Measurements from ENCODE around the gene OR14K1.
"Not testable (repeated sequence)": the region's sequence is repeated elsewhere in the genome, so short reads cannot be mapped to it uniquely, and the experiment has no call there.

The OR14K1 gene, protein sequence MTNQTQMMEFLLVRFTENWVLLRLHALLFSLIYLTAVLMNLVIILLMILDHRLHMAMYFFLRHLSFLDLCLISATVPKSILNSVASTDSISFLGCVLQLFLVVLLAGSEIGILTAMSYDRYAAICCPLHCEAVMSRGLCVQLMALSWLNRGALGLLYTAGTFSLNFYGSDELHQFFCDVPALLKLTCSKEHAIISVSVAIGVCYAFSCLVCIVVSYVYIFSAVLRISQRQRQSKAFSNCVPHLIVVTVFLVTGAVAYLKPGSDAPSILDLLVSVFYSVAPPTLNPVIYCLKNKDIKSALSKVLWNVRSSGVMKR

DNA sequence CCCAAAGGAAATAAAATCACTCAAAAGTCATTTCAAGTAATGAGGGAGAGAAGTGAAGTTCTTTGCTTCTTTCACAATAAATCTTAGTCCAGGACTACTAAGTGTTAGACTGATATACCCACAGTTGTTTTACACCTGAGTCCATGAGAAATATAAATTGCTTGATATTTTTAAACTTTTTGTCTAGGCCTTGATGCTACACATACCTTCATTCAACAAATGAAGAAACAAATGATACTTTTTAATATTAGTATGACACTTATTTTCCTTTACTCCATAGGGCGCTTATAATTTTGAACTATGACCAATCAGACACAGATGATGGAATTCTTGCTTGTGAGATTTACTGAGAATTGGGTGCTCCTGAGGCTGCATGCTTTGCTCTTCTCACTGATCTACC lies at the start of gene OR14K1:
OR14K1 (plus strand) TSS at position 301 of the 400 bp plus-strand sequence; CDS start at position 301, 0 bp downstream.
- no peak for DNase-seq

DNA sequence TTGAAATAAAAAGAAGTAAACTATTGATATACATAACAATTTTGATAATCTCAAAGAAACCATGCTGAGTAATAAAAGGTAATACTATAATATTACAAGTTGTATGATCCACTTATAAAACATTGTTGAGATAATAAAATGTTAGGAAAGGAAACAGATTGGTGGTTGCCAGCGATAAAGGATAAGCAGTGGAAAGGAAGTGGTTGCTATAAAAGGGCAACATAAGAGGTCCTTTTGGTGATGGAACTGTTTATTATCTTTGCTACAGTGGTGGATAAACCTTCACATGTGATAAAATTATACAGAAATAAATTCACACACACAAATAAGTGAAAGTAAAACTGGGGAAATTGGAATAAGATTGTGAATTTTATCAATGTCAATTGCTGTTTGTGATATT lies 37.1 kb upstream of the OR14K1 start:
- no peak for DNase-seq

- not testable (repeated sequence) for DNase-seq
These were observed 27.7 kb upstream of the OR14K1 start for GRCh38 chr1:247710681-247711080.

DNA sequence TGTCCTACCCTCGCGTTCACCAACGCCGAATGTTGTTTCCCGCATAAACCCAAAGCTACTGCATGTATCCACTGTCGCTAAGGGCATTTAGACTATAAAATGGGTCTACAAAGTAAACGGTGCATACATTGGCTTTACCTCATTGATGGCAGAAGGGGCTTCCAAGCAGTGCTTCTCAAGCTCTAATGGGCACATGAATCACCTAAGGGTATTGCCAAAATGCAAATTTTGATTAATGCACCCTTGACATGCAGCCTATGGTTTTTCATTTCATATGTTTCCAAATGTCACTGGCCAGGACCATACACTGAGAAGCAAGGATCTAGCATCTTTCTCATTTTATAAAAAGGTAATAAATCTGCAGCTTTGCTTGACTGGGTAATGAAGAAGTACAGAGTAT lies 24.7 kb upstream of the OR14K1 start:
- DNase-seq = no peak

DNA sequence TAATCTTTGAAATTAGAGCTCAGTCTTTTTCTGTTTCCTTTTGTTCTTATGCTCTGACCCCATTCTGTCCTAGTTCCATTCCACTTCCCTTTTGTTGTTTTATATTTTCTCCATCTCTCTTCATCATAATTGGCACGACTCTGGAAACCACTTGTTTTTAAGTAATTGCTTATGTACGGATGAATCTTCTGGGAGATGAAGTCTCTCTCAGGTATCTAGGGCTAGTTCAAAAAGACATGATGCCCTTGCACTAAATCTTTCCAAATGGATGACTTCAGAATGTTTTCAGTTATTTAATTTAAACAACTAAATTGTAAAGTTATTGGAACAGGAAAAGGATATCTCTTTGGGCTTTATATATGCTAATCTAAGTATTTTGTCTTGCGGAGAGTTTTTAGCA lies 21.9 kb upstream of the OR14K1 start, which contains the start of gene OR6F1:
OR6F1 (minus strand) TSS at position 101 of the 400 bp plus-strand sequence. CDS start 3,891 bp downstream, outside the sequence.
- no peak for DNase-seq

GRCh38 chr1:247721222-247721621 lies 17.2 kb upstream of the OR14K1 start:
- no peak for DNase-seq

- no peak for DNase-seq
These were observed 2.3 kb downstream of the OR14K1 start for GRCh38 chr1:247740721-247741120.

- DNase-seq = no peak
These were observed 3.3 kb downstream of the OR14K1 start for GRCh38 chr1:247741756-247742155.

DNA sequence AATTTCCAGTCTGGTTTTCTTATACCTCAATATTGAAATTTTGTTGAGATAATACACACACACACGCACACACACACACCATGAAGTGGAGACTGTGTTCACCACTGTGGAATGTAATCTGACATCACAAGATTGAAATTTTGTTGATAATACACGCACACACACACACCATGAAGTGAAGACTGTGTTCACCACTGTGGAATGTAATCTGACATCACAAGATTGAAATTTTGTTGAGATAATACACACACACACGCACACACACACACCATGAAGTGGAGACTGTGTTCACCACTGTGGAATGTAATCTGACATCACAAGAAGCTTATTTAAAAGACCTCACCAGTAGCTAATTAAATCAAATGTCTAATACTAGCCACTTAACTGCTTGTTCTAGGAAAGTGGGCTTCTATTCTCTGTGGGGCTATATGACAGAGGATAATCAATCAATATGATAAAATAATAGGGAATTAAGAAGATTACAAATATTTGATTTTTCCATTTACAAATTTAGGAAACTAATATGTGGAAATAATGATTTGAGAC lies 3.9 kb downstream of the OR14K1 start:
- peak; percentile 9 for DNase-seq

- no peak for DNase-seq
These were observed 8.0 kb downstream of the OR14K1 start for GRCh38 chr1:247746391-247746935.

GRCh38 chr1:247747616-247748015 lies 9.2 kb downstream of the OR14K1 start:
- DNase-seq = peak; percentile 5

DNA sequence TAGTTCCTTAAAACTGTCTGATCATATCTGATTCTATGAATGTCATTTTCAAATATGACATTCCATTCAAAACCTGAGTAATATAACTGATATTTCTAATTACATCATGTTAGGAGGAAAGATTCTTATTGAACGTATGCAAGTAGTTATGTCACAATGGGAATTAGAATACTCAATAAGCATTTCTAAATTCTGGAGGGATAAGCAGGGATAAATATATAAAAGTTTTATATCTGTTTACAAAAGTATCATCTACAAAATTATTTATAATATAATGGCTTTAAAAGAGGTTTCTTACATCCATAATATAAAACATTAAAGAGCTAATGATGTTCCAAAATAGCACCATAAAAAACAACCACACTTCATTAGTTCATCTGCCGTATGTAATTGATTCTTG lies 9.6 kb downstream of the OR14K1 start, which contains the start of gene OR14A2:
OR14A2 (minus strand) TSS at position 101 of the 400 bp plus-strand sequence.
- DNase-seq = no peak

DNA sequence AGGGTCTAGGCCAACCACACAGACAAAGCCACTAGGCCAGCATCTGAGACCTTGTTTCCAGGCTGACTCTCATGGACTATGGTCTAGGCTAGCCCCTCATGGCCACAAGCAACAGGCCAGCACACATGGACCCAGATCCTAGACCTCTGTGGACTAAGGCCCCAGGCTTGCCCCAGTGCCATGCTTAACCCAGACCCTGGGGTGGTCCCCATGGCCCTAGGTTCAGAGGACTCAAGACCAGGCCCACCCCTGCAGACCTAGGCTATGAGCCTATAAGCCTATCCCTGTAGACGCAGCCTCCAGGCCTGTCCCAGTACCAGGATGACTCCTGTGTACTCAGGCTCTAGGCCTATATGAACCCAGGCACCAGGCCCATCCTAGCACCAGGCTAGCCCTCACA lies 11.5 kb downstream of the OR14K1 start:
- DNase-seq = no peak

DNA sequence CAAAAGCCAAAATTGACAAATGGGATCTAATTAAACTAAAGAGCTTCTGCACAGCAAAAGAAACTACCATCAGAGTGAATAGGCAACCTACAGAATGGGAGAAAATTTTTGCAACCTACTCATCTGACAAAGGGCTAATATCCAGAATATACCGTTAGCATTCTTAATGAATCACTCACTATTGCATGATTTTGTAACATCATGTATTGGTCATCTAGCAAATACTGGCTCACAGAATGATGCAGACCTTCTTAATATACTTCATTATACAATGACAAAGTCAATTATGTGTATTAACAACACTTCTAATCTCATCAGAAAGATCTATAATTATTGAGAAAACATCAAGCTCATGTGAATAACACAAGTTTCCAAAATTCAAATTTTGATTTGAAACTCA lies 15.9 kb downstream of the OR14K1 start:
- DNase-seq = not testable (repeated sequence)

- DNase-seq = no peak
These were observed 22.0 kb downstream of the OR14K1 start, which contains the start of gene OR1C1 for GRCh38 chr1:247760456-247760855. Gene OR1C1 (minus strand): TSS chr1:247760556. CDS start chr1:247758406, 2,150 bp downstream.

GRCh38 chr1:247769603-247770002 lies 31.2 kb downstream of the OR14K1 start:
- DNase-seq = no peak

Measured in fibroblast of skin of right biceps (primary cell).